Mononuclear cell (primary cell): ENCODE data around the gene CHST14. TPM values are rescaled to one million over a fixed set of nuclear protein-coding genes. Genes with fewer than 3 reads are reported as not detected.

Source experiments
- H3K27me3 ChIP-seq: 2 replicates; pipeline ENCODE4 v1.6.0; 2011; ENCODE audit warnings: low read length, control low read depth; ENCODE audit not compliant: insufficient read depth
- H3K4me1 ChIP-seq: 2 replicates; pipeline ENCODE4 v1.5.1; 2011; ENCODE audit warnings: mild to moderate bottlenecking, low read length, control low read depth; ENCODE audit not compliant: insufficient read depth
- H3K4me3 ChIP-seq: 2 replicates; pipeline ENCODE4 v1.5.1; 2011; ENCODE audit warnings: mild to moderate bottlenecking, low read length, moderate library complexity
- H3K9me3 ChIP-seq: 2 replicates; pipeline ENCODE4 v1.5.1; 2011; ENCODE audit warnings: low read depth, mild to moderate bottlenecking, control low read depth, low read length
- total RNA-seq: library from RNA; depleted of rRNA; stranded (reverse); fragments of >200 nt; gene quantifications from one replicate; pipeline ENCODE4 v1.2.3, GENCODE V29; 2012

The CHST14 gene
- total RNA-seq, 1 donor: 3.9 TPM

DNA sequence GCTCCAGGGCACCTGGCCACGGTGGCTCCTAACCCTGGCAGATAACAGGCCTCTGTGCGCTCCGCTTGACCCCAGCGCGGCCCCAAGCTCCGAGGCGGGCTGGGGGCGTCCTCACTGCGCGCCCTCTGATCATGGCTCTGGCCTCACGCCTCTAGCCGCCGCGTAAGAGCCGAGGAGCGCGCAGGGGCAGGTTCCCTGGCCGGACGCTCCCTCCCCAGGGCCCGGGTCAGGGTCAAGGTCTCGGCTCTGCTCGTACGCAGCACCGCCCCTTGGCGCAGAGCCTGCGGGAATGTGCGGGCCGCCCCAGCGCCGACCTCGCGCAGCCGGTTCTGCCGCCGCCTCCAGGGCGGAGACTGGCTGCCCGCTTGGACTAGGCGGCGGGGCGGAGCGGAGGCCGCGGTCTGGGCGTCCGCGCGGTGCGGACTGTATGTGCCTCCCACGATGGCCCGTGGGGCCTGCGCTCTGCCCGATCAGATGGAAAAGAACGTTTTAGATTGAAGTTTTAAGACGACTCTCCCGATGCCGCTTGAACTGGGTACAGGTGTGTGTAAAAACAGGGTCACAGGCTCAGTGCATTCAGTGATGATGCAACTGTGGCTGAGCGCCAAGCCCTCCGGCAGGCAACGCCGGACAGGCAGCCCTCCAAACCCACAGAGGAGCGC lies 40.8 kb downstream of the CHST14 start:
- Histone ChIP-seq H3K9me3 (no peaks in the 10 kb centered on the region), H3K27me3 (peaks cover 53% of the 10 kb centered on the region), H3K4me3 (peak overlapping the region; percentile 27), H3K4me1 (peaks cover 23% of the 10 kb centered on the region)

- Histone ChIP-seq H3K4me3 (no peak overlapping the region), H3K27me3 (peaks cover 44% of the 10 kb centered on the region), H3K4me1 (peaks cover 16% of the 10 kb centered on the region), H3K9me3 (no peaks in the 10 kb centered on the region)
Observed at GRCh38 chr15:40512440-40512839, 41.7 kb downstream of the CHST14 start.

GRCh38 chr15:40513609-40514008 lies 42.8 kb downstream of the CHST14 start:
- H3K9me3 ChIP-seq: no peaks in the 10 kb centered on the region
- no peak overlapping the region for H3K4me3 ChIP-seq
- peaks cover 16% of the 10 kb centered on the region for H3K4me1 ChIP-seq
- peaks cover 33% of the 10 kb centered on the region for H3K27me3 ChIP-seq

DNA sequence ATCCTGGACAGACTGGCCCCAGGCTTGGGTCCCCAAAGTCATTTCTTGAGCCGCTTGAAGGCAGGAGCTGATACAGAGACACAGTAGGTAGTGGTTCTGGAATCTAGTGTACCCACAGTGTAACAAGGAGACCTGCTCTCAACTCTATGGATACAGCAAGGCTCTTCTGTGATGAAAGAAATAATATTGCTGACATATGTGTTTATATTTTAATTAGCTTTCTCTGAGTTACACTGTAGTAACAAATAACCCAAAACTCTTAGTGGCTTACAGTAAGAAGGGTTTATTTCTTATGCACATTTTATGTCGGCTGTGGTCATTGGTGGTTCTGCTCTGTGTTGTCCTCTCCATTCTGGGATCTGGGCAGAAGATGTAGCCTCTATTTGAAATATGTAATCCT lies 45.5 kb downstream of the CHST14 start:
- H3K27me3 ChIP-seq: peaks cover 14% of the 10 kb centered on the region
- H3K9me3 ChIP-seq: no peaks in the 10 kb centered on the region
- H3K4me3 ChIP-seq: no peak overlapping the region
- H3K4me1 ChIP-seq: peaks cover 12% of the 10 kb centered on the region

Other genes with a start within 250 kb of the CHST14 start
- 0.42 TPM for gene PAK6, start 231.9 kb upstream of the CHST14 start, total RNA-seq
- not detected for gene ANKRD63, start 187.9 kb upstream of the CHST14 start, total RNA-seq
- gene PLCB2, start 163.0 kb upstream of the CHST14 start, total RNA-seq: 61.7 TPM
- gene INAFM2, start 147.3 kb upstream of the CHST14 start, total RNA-seq: 28.1 TPM
- gene CCDC9B, start 130.0 kb upstream of the CHST14 start, total RNA-seq: 0.63 TPM
- gene PHGR1, start 120.0 kb upstream of the CHST14 start, total RNA-seq: not detected
- under 0.01 TPM for gene DISP2, start 112.8 kb upstream of the CHST14 start, total RNA-seq
- gene KNSTRN, start 88.3 kb upstream of the CHST14 start, total RNA-seq: 7.1 TPM
- gene IVD, start 65.2 kb upstream of the CHST14 start, total RNA-seq: 12.7 TPM
- gene BAHD1, start 30.0 kb upstream of the CHST14 start, total RNA-seq: 13.9 TPM
- gene CCDC32, start 94.1 kb downstream of the CHST14 start, total RNA-seq: 12.9 TPM
- 17.4 TPM for gene RPUSD2, start 98.3 kb downstream of the CHST14 start, total RNA-seq
- 3.3 TPM for gene KNL1, start 123.3 kb downstream of the CHST14 start, total RNA-seq
- 1.2 TPM for gene RAD51, start 224.2 kb downstream of the CHST14 start, total RNA-seq